Heart right ventricle (tissue), 16 donors: ENCODE results near the gene NYAP1. TPM values are rescaled to one million over a fixed set of nuclear protein-coding genes. Genes with fewer than 3 reads are reported as not detected.
"Not testable (repeated sequence)": the region's sequence is repeated elsewhere in the genome, so short reads cannot be mapped to it uniquely, and the experiment has no call there.

Experiments used
- ATAC-seq, 8 donors: fragments of 200-7000 bp; cut with Tn5 transposase; one replicate each; pipeline ENCODE4 v1.9.1; 2020; ENCODE audit warnings: mild to moderate bottlenecking in 8 of 8, moderate library complexity in 8 of 8, moderate number of reproducible peaks in 1 of 8
- DNase-seq, 2 donors: peaks; one replicate each; pipeline ENCODE4 v3.0.0-alpha.2; 2020
- H3K27ac ChIP-seq, 10 donors: fragments of 200-600 bp; sonication (generic) in 2 of 10; one replicate each; pipeline versions ENCODE4 v1.5.0 to v1.8.0; 2020 to 2022; ENCODE audit warnings: mild to moderate bottlenecking in 3 of 10
- H3K27me3 ChIP-seq, 7 donors: fragments of 200-600 bp; one replicate each; pipeline ENCODE4 v1.8.0; 2021 to 2022; ENCODE audit warnings: mild to moderate bottlenecking in 2 of 7
- H3K36me3 ChIP-seq, 9 donors: fragments of 200-600 bp; sonication (generic) in 1 of 9; one replicate each; pipeline versions ENCODE4 v1.5.0 to v1.8.0; 2020 to 2022; ENCODE audit warnings: mild to moderate bottlenecking in 2 of 9
- H3K4me1 ChIP-seq, 9 donors: fragments of 200-600 bp; sonication (generic) in 1 of 9; one replicate each; pipeline versions ENCODE4 v1.5.0 to v1.8.0; 2020 to 2022; ENCODE audit warnings: mild to moderate bottlenecking in 4 of 9
- H3K4me3 ChIP-seq, 10 donors: fragments of 200-600 bp; sonication (generic) in 2 of 10; one replicate each; pipeline versions ENCODE4 v1.5.0 to v1.8.0; 2020 to 2022; ENCODE audit warnings: mild to moderate bottlenecking in 7 of 10, moderate library complexity in 2 of 10
- H3K9me3 ChIP-seq, 11 donors: fragments of 200-600 bp in 10 of 11; sonication (generic) in 2 of 11; one replicate each; pipeline versions ENCODE4 v1.5.0 to v1.8.0; 2013 to 2022; ENCODE audit warnings: mild to moderate bottlenecking in 2 of 11, control low read depth in 1 of 11, moderate library complexity in 1 of 11
- CTCF ChIP-seq, 9 donors: fragments of 200-600 bp; sonication (generic) in 2 of 9; IDR thresholded peaks; one replicate each; pipeline versions ENCODE4 v1.5.0 to v1.8.0; 2021 to 2022; ENCODE audit warnings: antibody characterized with exemption in 9 of 9, mild to moderate bottlenecking in 5 of 9, moderate library complexity in 1 of 9
- WGBS, 2 donors: extraction: QIAGEN DNeasy Blood & Tissue Kit; methylation state at CpG; one replicate each; pipeline ENCODE4 v1.1.7; 2013; ENCODE audit warnings: inconsistent platforms in 1 of 2; 5-methylcytosine and 5-hydroxymethylcytosine counted together
- intact Hi-C, 10 donors: fragments of 100-400 bp; cut with DNase I; formaldehyde crosslinking; loops; one replicate each; pipeline versions ENCODE4 v1.11.1 to v1.14.2; 2022
- polyA plus RNA-seq, 2 donors: library from polyadenylated mRNA; stranded (reverse); fragments of 200-250 nt; gene quantifications; one replicate each; pipeline ENCODE4 v1.2.3, GENCODE V29; 2013
- total RNA-seq, 10 donors: library from RNA; stranded (reverse); fragmentation: NEBNext Ultra II Directional in 3 of 10; extraction: Animal tissue kit (Norgen Biotek cat#: 25700) in 3 of 10; gene quantifications; one replicate each; pipeline versions ENCODE4 v1.2.1 to v1.2.4, GENCODE V29; 2021 to 2023
- donor health status: Arrhythmogenic right ventricular cardiomyopathy.
- donor health status: ischemic (EF 13 %, LVEDD 7.1; RV severe dilation, severe dysfunction).
- donor health status: healthy with polysubstance abuse.
- donor health status: DM: no; HTN: yes; CAD: no.
- donor health status: DM: no; HTN: no; CAD: no.
- donor health status: ischemic (EF 25% LVEDD 6.9; RV normal size, moderate dysfunction).
- donor health status: ischemic (EF 25% LVEDD 5.7; RV mildly dilated, moderate dysfunction).
- donor health status: healthy.
- donor health status: DM: yes; HTN: yes; CAD: no.
- donor health status: Ischemic cardiomyopathy.
- donor health status: ischemic (EF 35%, LVEDD 5.7; RV mildly dilated, moderate dysfunction).
- donor health status: nonischemic (EF 11% LVEDD 7.7; RV severe dilation, severe dysfunction).
- donor health status: DM: yes; HTN: yes; CAD: no.
- donor health status: PGD.
- donor health status: ischemic (EF 29% LVEDD 5.4; RV normal size, mild dysfunction).
- donor health status: nonischemic (EF 23%, LVEDD 6.1; RV moderate dilation, normal function).

Gene NYAP1
- total and polyA plus RNA-seq, 12 donors: 0.10 to 0.86 (median 0.35) TPM

- Histone ChIP-seq H3K36me3 (no peaks in the 10 kb centered on the region), H3K4me3 (peak overlapping the region; percentile 21 to 56 (median 50)), H3K27ac (peak overlapping the region in 2 of 10 donors; percentile 26 to 37), H3K9me3 (no peaks in the 10 kb centered on the region), H3K27me3 (peaks cover 0 to 13% (median 0%) of the 10 kb centered on the region in 7 donors), H3K4me1 (peaks cover 0 to 14% (median 11%) of the 10 kb centered on the region in 9 donors)
- intact Hi-C loops: no loop called here
- DNase-seq (no peak), ATAC-seq (peak in 1 of 8 donors; percentile 6)
- TF ChIP-seq CTCF (IDR thresholded peaks at IDR 0.05): no peak
- 87 to 89% methylated on average over 5 of the region's 5 CpGs for WGBS, 2 donors
Observed at GRCh38 chr7:100492738-100493475, 9.2 kb downstream of the NYAP1 start.

DNA sequence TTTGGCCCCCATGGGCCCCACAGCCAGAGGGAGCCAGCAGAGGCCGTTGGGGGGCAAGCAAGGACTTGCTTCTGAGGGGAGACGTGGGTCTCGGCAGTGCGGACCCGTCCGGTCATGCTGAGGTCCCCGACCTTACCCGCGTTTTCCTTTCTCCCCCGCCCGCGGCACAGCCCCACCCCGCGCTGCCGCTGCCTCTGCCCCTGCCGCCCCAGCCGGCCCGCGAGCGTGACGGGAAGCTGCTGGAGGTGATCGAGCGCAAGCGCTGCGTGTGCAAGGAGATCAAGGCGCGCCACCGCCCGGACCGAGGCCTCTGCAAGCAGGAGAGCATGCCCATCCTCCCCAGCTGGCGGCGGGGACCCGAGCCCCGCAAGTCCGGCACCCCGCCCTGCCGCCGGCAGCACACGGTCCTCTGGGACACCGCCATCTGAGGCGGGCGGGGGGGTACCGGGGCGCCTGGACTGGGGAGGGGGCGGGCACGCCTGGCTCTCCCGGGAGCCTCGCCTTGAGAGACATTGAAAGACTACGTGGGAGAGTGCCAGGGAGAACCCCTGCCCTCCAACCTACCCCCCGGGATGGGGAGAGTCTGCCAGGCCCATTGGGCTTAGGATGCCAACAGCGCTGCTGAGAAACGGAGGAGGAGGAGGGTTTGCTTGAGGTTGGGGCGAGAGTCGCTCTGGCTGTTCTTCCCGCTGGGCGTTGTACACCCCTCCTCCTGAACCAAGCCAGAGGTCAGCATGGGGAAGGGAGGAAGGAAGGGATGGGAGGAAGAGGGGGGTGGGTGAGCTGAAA, 9.9 kb downstream of the NYAP1 start:
- Histone ChIP-seq H3K27me3 (peaks cover 0 to 16% (median 0%) of the 10 kb centered on the region in 7 donors), H3K36me3 (no peaks in the 10 kb centered on the region), H3K4me3 (peak overlapping the region; percentile 21 to 56 (median 50)), H3K4me1 (peaks cover 0 to 14% (median 11%) of the 10 kb centered on the region in 9 donors), H3K9me3 (no peaks in the 10 kb centered on the region), H3K27ac (peak overlapping the region in 2 of 10 donors; percentile 26 to 37)
- ATAC-seq (peak; percentile 20 to 66 (median 53)), DNase-seq (peak in 1 of 2 donors; percentile 40)
- 10 to 12% methylated on average over 51 to 56 of the region's 56 CpGs for WGBS, 2 donors
- intact Hi-C loops: no loop called here
- TF ChIP-seq CTCF (IDR thresholded peaks at IDR 0.05): peak in 2 of 9 donors; percentile 27 to 28

DNA sequence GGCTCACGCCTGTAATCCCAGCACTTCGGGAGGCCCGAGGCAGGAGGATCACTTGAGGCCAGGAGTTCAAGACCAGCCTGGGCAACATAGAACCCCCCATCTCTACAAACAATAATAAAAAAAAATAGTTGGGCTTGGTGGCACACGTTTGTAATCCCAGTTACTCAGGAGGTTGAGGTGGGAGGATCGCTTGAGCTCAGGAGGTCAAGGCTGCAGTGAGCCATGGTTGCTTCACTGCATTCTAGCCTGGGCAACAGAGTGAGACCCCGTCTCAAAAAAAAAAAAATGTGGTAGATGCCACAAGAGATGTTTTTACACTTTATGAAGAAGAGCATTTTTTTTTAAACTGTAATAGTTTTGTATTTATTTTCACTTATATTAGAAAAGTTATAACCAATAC, 12.8 kb downstream of the NYAP1 start:
- Histone ChIP-seq H3K4me3 (no peak overlapping the region), H3K27me3 (peaks cover 0 to 17% (median 0%) of the 10 kb centered on the region in 7 donors), H3K36me3 (no peaks in the 10 kb centered on the region), H3K9me3 (no peaks in the 10 kb centered on the region), H3K27ac (no peak overlapping the region), H3K4me1 (peaks cover 0 to 14% (median 11%) of the 10 kb centered on the region in 9 donors)
- DNase-seq (no peak), ATAC-seq (no peak)
- intact Hi-C loops: no loop called here
- TF ChIP-seq CTCF (IDR thresholded peaks at IDR 0.05): no peak
- 88 to 91% methylated on average over 6 of the region's 6 CpGs for WGBS, 2 donors

DNA sequence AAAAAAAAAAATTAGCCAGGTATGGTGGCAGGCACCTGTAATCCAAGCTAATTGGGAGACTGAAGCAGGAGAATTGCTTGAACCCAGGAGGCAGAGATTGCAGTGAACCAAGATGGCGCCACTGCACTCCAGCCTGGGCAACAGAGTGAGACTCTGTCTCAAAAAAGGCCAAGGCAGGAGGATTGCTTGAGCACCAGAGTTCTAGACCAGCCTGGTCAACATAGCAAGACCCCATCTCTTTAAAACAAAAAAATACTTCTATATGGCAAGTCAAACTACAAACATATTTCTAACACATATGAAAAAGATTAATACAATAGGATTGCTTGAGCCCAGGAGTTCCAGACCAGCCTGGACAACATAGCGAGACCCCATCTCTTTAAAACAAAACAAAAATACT, 17.0 kb downstream of the NYAP1 start:
- H3K4me1 ChIP-seq, H3K4me3 ChIP-seq, H3K9me3 ChIP-seq, H3K27me3 ChIP-seq, ATAC-seq, H3K27ac ChIP-seq, intact Hi-C loops, DNase-seq, H3K36me3 ChIP-seq: not testable (repeated sequence)
- WGBS, 2 donors: 87 to 90% methylated on average over 2 of the region's 2 CpGs

- H3K4me3 ChIP-seq, intact Hi-C loops, H3K4me1 ChIP-seq, ATAC-seq, DNase-seq, H3K9me3 ChIP-seq, H3K27ac ChIP-seq, H3K36me3 ChIP-seq: not testable (repeated sequence)
- WGBS, 2 donors: 96% methylated on average over 3 of the region's 3 CpGs
- peaks cover 0 to 18% (median 0%) of the 10 kb centered on the region in 7 donors for H3K27me3 ChIP-seq
Observed at GRCh38 chr7:100504031-100504430, 20.3 kb downstream of the NYAP1 start.
